ENCODE data around the gene COL5A1. TPM values are rescaled to one million over a fixed set of nuclear protein-coding genes. Genes with fewer than 3 reads are reported as not detected.

Gene COL5A1
- total RNA-seq, 2 experiments from 2014 or later: 0.05 to 0.08 TPM

- Mint-ChIP-seq H3K4me1 (ENCODE audit: low read depth) (no peaks in the 10 kb centered on the region), H3K36me3 (ENCODE audit: low read depth) (no peaks in the 10 kb centered on the region), H3K27ac (no peak overlapping the region), H3K4me3 (no peak overlapping the region), H3K27me3 (ENCODE audit: low read depth) (no peaks in the 10 kb centered on the region), H3K9me3 (ENCODE audit: insufficient read depth) (no peaks in the 10 kb centered on the region)
- ChIA-PET CTCF (no interaction called here), POLR2A (interaction anchor here (0.6 kb wide), 1 partner anchor 570 kb away, joined by 3 read pairs; no protein-coding TSS in a partner anchor)
- DNase-seq: no peak
- ATAC-seq: no peak
Measured at GRCh38 chr9:134756098-134756497, 114.5 kb downstream of the COL5A1 start.

- Mint-ChIP-seq H3K36me3 (ENCODE audit: low read depth) (no peaks in the 10 kb centered on the region), H3K27me3 (ENCODE audit: low read depth) (no peaks in the 10 kb centered on the region), H3K27ac (no peak overlapping the region), H3K9me3 (ENCODE audit: insufficient read depth) (no peaks in the 10 kb centered on the region), H3K4me1 (ENCODE audit: low read depth) (no peaks in the 10 kb centered on the region), H3K4me3 (no peak overlapping the region)
- ChIA-PET POLR2A (no interaction called here), CTCF (no interaction called here)
- DNase-seq: no peak
- no peak for ATAC-seq
Measured at GRCh38 chr9:134757216-134757975, 115.8 kb downstream of the COL5A1 start.

GRCh38 chr9:134758949-134759607, 117.5 kb downstream of the COL5A1 start:
- Mint-ChIP-seq H3K36me3 (ENCODE audit: low read depth) (no peaks in the 10 kb centered on the region), H3K27ac (no peak overlapping the region), H3K4me3 (no peak overlapping the region), H3K4me1 (ENCODE audit: low read depth) (no peaks in the 10 kb centered on the region), H3K9me3 (ENCODE audit: insufficient read depth) (no peaks in the 10 kb centered on the region), H3K27me3 (ENCODE audit: low read depth) (no peaks in the 10 kb centered on the region)
- CTCF ChIA-PET: no interaction called here
- POLR2A ChIA-PET: no interaction called here
- no peak for DNase-seq
- no peak for ATAC-seq

GRCh38 chr9:134759913-134760312, 118.3 kb downstream of the COL5A1 start:
- ATAC-seq (no peak), DNase-seq (no peak)
- H3K27ac Mint-ChIP-seq: no peak overlapping the region
- no peaks in the 10 kb centered on the region for H3K36me3 Mint-ChIP-seq (ENCODE audit: low read depth)
- H3K4me3 Mint-ChIP-seq: no peak overlapping the region
- H3K27me3 Mint-ChIP-seq (ENCODE audit: low read depth): no peaks in the 10 kb centered on the region
- H3K4me1 Mint-ChIP-seq (ENCODE audit: low read depth): no peaks in the 10 kb centered on the region
- POLR2A ChIA-PET: no interaction called here
- CTCF ChIA-PET: no interaction called here
- no peaks in the 10 kb centered on the region for H3K9me3 Mint-ChIP-seq (ENCODE audit: insufficient read depth)

GRCh38 chr9:134760750-134761420, 119.3 kb downstream of the COL5A1 start:
- H3K27ac Mint-ChIP-seq: no peak overlapping the region
- H3K4me3 Mint-ChIP-seq: no peak overlapping the region
- H3K9me3 Mint-ChIP-seq (ENCODE audit: insufficient read depth): no peaks in the 10 kb centered on the region
- no peak for DNase-seq
- H3K27me3 Mint-ChIP-seq (ENCODE audit: low read depth): no peaks in the 10 kb centered on the region
- ChIA-PET CTCF (no interaction called here), POLR2A (no interaction called here)
- H3K4me1 Mint-ChIP-seq (ENCODE audit: low read depth): no peaks in the 10 kb centered on the region
- no peaks in the 10 kb centered on the region for H3K36me3 Mint-ChIP-seq (ENCODE audit: low read depth)
- no peak for ATAC-seq

- ChIA-PET POLR2A (no interaction called here), CTCF (no interaction called here)
- ATAC-seq: no peak
- Mint-ChIP-seq H3K36me3 (ENCODE audit: low read depth) (no peaks in the 10 kb centered on the region), H3K27me3 (ENCODE audit: low read depth) (no peaks in the 10 kb centered on the region), H3K4me3 (no peak overlapping the region), H3K9me3 (ENCODE audit: insufficient read depth) (no peaks in the 10 kb centered on the region), H3K4me1 (ENCODE audit: low read depth) (no peaks in the 10 kb centered on the region), H3K27ac (no peak overlapping the region)
- DNase-seq: no peak
Measured at GRCh38 chr9:134764473-134765269, 123.1 kb downstream of the COL5A1 start.

- ChIA-PET CTCF (no interaction called here), POLR2A (no interaction called here)
- peaks cover under 1% of the 10 kb centered on the region for H3K27me3 Mint-ChIP-seq (ENCODE audit: low read depth)
- H3K4me3 Mint-ChIP-seq: no peak overlapping the region
- H3K9me3 Mint-ChIP-seq (ENCODE audit: insufficient read depth): no peaks in the 10 kb centered on the region
- ATAC-seq (no peak), DNase-seq (no peak)
- H3K36me3 Mint-ChIP-seq (ENCODE audit: low read depth): no peaks in the 10 kb centered on the region
- peaks cover under 1% of the 10 kb centered on the region for H3K4me1 Mint-ChIP-seq (ENCODE audit: low read depth)
- no peak overlapping the region for H3K27ac Mint-ChIP-seq
Measured at GRCh38 chr9:134765785-134766184, 124.2 kb downstream of the COL5A1 start.

- POLR2A ChIA-PET: no interaction called here
- H3K36me3 Mint-ChIP-seq (ENCODE audit: low read depth): no peaks in the 10 kb centered on the region
- no peak for ATAC-seq
Measured at GRCh38 chr9:134766587-134766986, 125.0 kb downstream of the COL5A1 start.

GRCh38 chr9:134768332-134768708, 126.7 kb downstream of the COL5A1 start:
- Mint-ChIP-seq H3K27ac (no peak overlapping the region), H3K9me3 (ENCODE audit: insufficient read depth) (no peaks in the 10 kb centered on the region), H3K36me3 (ENCODE audit: low read depth) (no peaks in the 10 kb centered on the region), H3K4me1 (ENCODE audit: low read depth) (peaks cover 2% of the 10 kb centered on the region), H3K4me3 (no peak overlapping the region), H3K27me3 (ENCODE audit: low read depth) (peaks cover 5% of the 10 kb centered on the region)
- ATAC-seq (no peak), DNase-seq (no peak)
- CTCF ChIA-PET: no interaction called here
- POLR2A ChIA-PET: no interaction called here

More at GRCh38 chr9:134766587-134766986, 125.0 kb downstream of the COL5A1 start:
- Mint-ChIP-seq H3K4me3 (no peak overlapping the region), H3K9me3 (ENCODE audit: insufficient read depth) (no peaks in the 10 kb centered on the region), H3K4me1 (ENCODE audit: low read depth) (peaks cover 2% of the 10 kb centered on the region), H3K27me3 (ENCODE audit: low read depth) (peaks cover 5% of the 10 kb centered on the region), H3K27ac (no peak overlapping the region)
- no peak for DNase-seq
- CTCF ChIA-PET: no interaction called here

GRCh38 chr9:134768709-134769351, 127.2 kb downstream of the COL5A1 start:
- ChIA-PET POLR2A (no interaction called here), CTCF (no interaction called here)
- H3K27me3 Mint-ChIP-seq (ENCODE audit: low read depth): peaks cover 5% of the 10 kb centered on the region
- ATAC-seq (no peak), DNase-seq (no peak)
- H3K4me1 Mint-ChIP-seq (ENCODE audit: low read depth): peaks cover 2% of the 10 kb centered on the region
- H3K36me3 Mint-ChIP-seq (ENCODE audit: low read depth): no peaks in the 10 kb centered on the region
- no peak overlapping the region for H3K27ac Mint-ChIP-seq
- no peaks in the 10 kb centered on the region for H3K9me3 Mint-ChIP-seq (ENCODE audit: insufficient read depth)
- no peak overlapping the region for H3K4me3 Mint-ChIP-seq

GRCh38 chr9:134770972-134771971, 129.7 kb downstream of the COL5A1 start:
- ChIA-PET CTCF (no interaction called here), POLR2A (no interaction called here)
- Mint-ChIP-seq H3K9me3 (ENCODE audit: insufficient read depth) (no peaks in the 10 kb centered on the region), H3K27me3 (ENCODE audit: low read depth) (peaks cover 5% of the 10 kb centered on the region), H3K4me1 (ENCODE audit: low read depth) (peaks cover 2% of the 10 kb centered on the region), H3K36me3 (ENCODE audit: low read depth) (no peaks in the 10 kb centered on the region), H3K27ac (no peak overlapping the region), H3K4me3 (no peak overlapping the region)
- DNase-seq (no peak), ATAC-seq (no peak)
